Endothelial cell of umbilical vein (primary cell): ENCODE data around the gene REM2. TPM values are rescaled to one million over a fixed set of nuclear protein-coding genes. Genes with fewer than 3 reads are reported as not detected.

ENCODE experiments used
- BruUV-seq: library from RNA; stranded (reverse); fragments of 400-500 nt; replicated peaks from 2 replicates; lab custom pipeline; 2021; lab: Mats Ljungman, UMichigan
- CTCF ChIA-PET: fragments of 300-600, 350-600 bp; sonication (Branson Sonifier 250); formaldehyde crosslinking; loops from one replicate; lab custom pipeline; 2021; ENCODE audit warnings: antibody characterized with exemption, inconsistent platforms; lab: Charles Lee
- POLR2A ChIA-PET: fragments of 300-600, 350-600 bp; sonication (Branson Sonifier 250); formaldehyde crosslinking; loops from one replicate; lab custom pipeline; 2021; ENCODE audit warnings: antibody characterized with exemption, inconsistent platforms; lab: Charles Lee
- DNase-seq: peaks from one replicate; pipeline ENCODE4 v3.0.0-alpha.2; 2011; ENCODE audit warnings: low read depth, low spot score
- FAIRE-seq: peaks from 2 replicates; lab custom pipeline; 2011; peaks lifted over from hg19 to GRCh38; lab: Jason Lieb, UNC
- H2AFZ ChIP-seq: 2 replicates; pipeline ENCODE4 v1.6.0; 2012; ENCODE audit warnings: low read depth, low read length, control low read depth, inconsistent platforms
- H3K27ac ChIP-seq: 2 replicates; pipeline ENCODE4 v1.5.1; 2011; ENCODE audit warnings: low read depth, mild to moderate bottlenecking, control low read depth, low read length, moderate library complexity; ENCODE audit not compliant: insufficient read depth
- H3K27me3 ChIP-seq, 2 experiments: 2 replicates each; pipeline versions ENCODE4 v1.6.0 to v1.6.1; 2011; ENCODE audit warnings: low read length in 2 of 2, mixed read lengths in 1 of 2; ENCODE audit not compliant: control insufficient read depth in 2 of 2, insufficient read depth in 2 of 2
- H3K36me3 ChIP-seq, 2 experiments: 2 replicates in 1 of 2; 3 replicates in 1 of 2; pipeline ENCODE4 v1.5.1; 2011; ENCODE audit warnings: low read length in 2 of 2, mild to moderate bottlenecking in 1 of 2, moderate library complexity in 1 of 2; ENCODE audit not compliant: control insufficient read depth in 2 of 2, insufficient read depth in 2 of 2; ENCODE audit errors: extremely low read depth in 1 of 2
- H3K4me1 ChIP-seq: 3 replicates; pipeline ENCODE4 v1.5.1; 2011; ENCODE audit warnings: mild to moderate bottlenecking, low read length; ENCODE audit not compliant: control insufficient read depth, insufficient read depth; ENCODE audit errors: extremely low read depth
- H3K4me2 ChIP-seq: 2 replicates; pipeline ENCODE4 v1.6.1; 2011; ENCODE audit warnings: low read length, control low read depth, mixed read lengths; ENCODE audit not compliant: insufficient read depth
- H3K4me3 ChIP-seq, 3 experiments: fragments of 200-600 bp in 1 of 3; sonication (generic), shearing (Covaris generic) in 1 of 3; replicated peaks in 1 of 3; 2 replicates each; pipeline ENCODE4 v1.5.1; 2011 to 2016; ENCODE audit warnings: control low read depth in 3 of 3, low read length in 3 of 3, mild to moderate bottlenecking in 2 of 3, inconsistent platforms in 1 of 3, low read depth in 1 of 3, moderate library complexity in 1 of 3; ENCODE audit not compliant: insufficient read depth in 1 of 3
- H3K79me2 ChIP-seq: 2 replicates; pipeline ENCODE4 v1.6.0; 2012; ENCODE audit warnings: low read length, inconsistent platforms; ENCODE audit not compliant: control insufficient read depth, insufficient read depth
- H3K9ac ChIP-seq: replicated peaks from 2 replicates; pipeline ENCODE3; 2011; ENCODE audit warnings: low read length, control low read depth; ENCODE audit not compliant: insufficient read depth; ENCODE audit errors: extremely low read depth
- H3K9me1 ChIP-seq: replicated peaks from 3 replicates; pipeline ENCODE4 v1.6.0; 2011; ENCODE audit warnings: mild to moderate bottlenecking, low read length; ENCODE audit not compliant: control insufficient read depth, insufficient read depth; ENCODE audit errors: extremely low read depth
- H3K9me3 ChIP-seq: replicated peaks from 2 replicates; pipeline ENCODE4 v1.5.1; 2012; ENCODE audit warnings: low read length, inconsistent platforms; ENCODE audit not compliant: control insufficient read depth, insufficient read depth
- H4K20me1 ChIP-seq: replicated peaks from 2 replicates; pipeline ENCODE3; 2011; ENCODE audit warnings: mild to moderate bottlenecking, low read length; ENCODE audit not compliant: control insufficient read depth, insufficient read depth; ENCODE audit errors: extremely low read depth
- EZH2 ChIP-seq: IDR thresholded peaks from 2 replicates; pipeline ENCODE4 v1.6.1; 2012; ENCODE audit warnings: borderline replicate concordance, low read depth, mild to moderate bottlenecking, moderate library complexity, low read length, inconsistent platforms; ENCODE audit not compliant: severe bottlenecking
- FOS ChIP-seq: IDR thresholded peaks from 2 replicates; pipeline ENCODE4 v1.6.1; 2011; ENCODE audit warnings: mild to moderate bottlenecking, low read length, moderate library complexity, borderline replicate concordance; ENCODE audit not compliant: insufficient read depth
- GATA2 ChIP-seq: IDR thresholded peaks from 2 replicates; pipeline ENCODE4 v1.7.0; 2011; ENCODE audit warnings: low read depth, mild to moderate bottlenecking, moderate library complexity, mixed read lengths, low read length; ENCODE audit not compliant: insufficient read length, insufficient read depth
- JUN ChIP-seq: IDR thresholded peaks from 2 replicates; pipeline ENCODE4 v1.6.1; 2011; ENCODE audit warnings: borderline replicate concordance, low read depth; ENCODE audit not compliant: insufficient read length, insufficient read depth
- MYC ChIP-seq: IDR thresholded peaks from one replicate; pipeline ENCODE4 v1.6.1; 2011; ENCODE audit warnings: mild to moderate bottlenecking, low read depth, low read length
- POLR2A ChIP-seq: IDR thresholded peaks from 2 replicates; pipeline ENCODE4 v1.6.1; 2012; ENCODE audit warnings: low read depth, mild to moderate bottlenecking, control low read depth, low read length
- POLR2AphosphoS5 ChIP-seq: IDR thresholded peaks from 2 replicates; pipeline ENCODE4 v1.6.1; 2012; ENCODE audit warnings: low read depth, mild to moderate bottlenecking, control low read depth, low read length, moderate library complexity; ENCODE audit not compliant: insufficient read depth
- dilution Hi-C: fragments of 300-500 bp; cut with MboI; formaldehyde crosslinking; loops from one replicate; pipeline ENCODE4 v1.15.0; 2019; ENCODE audit warnings: low sequenced_read_pairs; ENCODE audit not compliant: extremely low pct_ligation_motif_present
- intact Hi-C: fragments of 100-400 bp; cut with micrococcal nuclease; formaldehyde crosslinking; loops from one replicate; pipeline ENCODE4 v1.10.0; 2022
- polyA plus RNA-seq, 4 experiments: library from polyadenylated mRNA; depleted of rRNA in 3 of 4; stranded (reverse) in 3 of 4; unstranded in 1 of 4; fragments of >200 nt; gene quantifications; 2 replicates each; pipeline versions ENCODE4 v1.2.1 to v1.2.3, GENCODE V29; 2011 to 2012; ENCODE audit warnings: missing spikeins in 1 of 4
- total RNA-seq: library from RNA; stranded (reverse); gene quantifications from 2 replicates; pipeline ENCODE4 v1.2.3, GENCODE V29; 2021
- TF ChIP-seq, protein P1 (sequence below), 2 donors: IDR thresholded peaks; 1 replicate in 1 of 2; 2 replicates in 1 of 2; pipeline ENCODE4 v1.5.1; 2011; ENCODE audit warnings: low read length in 2 of 2, mild to moderate bottlenecking in 2 of 2, moderate library complexity in 2 of 2, control low read depth in 1 of 2, inconsistent platforms in 1 of 2, low read depth in 1 of 2; ENCODE audit not compliant: insufficient read depth in 1 of 2; ENCODE audit errors: extremely low read depth in 1 of 2
- TF ChIP-seq, protein P2 (sequence below): IDR thresholded peaks from 2 replicates; pipeline ENCODE4 v1.6.1; 2011; ENCODE audit not compliant: insufficient read depth, insufficient read length

REM2 gene
- total and polyA plus RNA-seq, 2 donors (not counting 3 experiments of a cell fraction or from before 2014, with no cell fraction given), result 0.33 TPM; not detected in 1

DNA sequence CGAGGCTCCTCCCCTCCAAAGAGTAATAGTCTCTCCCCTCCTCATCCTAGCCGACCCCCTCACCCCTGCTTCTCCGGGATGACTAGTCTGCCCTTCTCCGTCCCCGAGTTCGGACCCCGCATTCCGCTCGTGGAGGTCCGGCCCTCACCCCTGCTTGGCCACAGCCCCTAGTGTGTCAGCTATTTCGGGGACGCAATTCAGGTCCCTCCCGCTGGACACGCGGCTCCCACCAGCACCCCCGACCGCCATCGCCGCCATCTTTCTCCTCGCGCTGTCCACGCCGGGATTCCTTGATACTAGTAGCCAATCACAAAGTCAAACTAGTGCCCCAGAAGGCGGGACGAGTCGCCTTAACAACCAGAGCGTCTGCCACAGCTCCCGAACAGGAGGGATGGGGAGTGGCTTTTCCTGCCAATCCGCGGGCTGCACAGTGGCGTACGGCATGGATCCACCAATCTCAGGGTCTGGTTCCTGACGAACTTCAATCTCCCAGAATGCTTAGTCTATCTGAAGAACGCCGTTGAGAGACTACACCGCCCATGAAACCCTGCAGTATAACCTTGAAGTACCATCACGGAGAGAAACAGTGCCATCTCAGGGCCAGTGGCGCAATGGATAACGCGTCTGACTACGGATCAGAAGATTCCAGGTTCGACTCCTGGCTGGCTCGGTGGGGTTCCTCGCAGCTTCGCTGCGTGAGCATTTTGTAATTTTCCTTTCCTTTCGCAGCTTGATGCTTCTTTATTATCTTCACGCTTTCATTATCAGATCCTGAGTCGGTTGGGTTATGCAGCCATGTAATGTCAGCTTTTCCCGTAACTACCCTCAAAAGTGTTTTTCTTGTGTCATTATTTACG is 46.3 kb downstream of the REM2 start, which contains the start of gene PRMT5:
Gene PRMT5 (minus strand): TSS at position 273 of the 857 bp plus-strand sequence. CDS start 15 bp downstream, at position 258.
- Histone ChIP-seq H3K9ac (peak within 1 kb of the TSS; percentile 83), H3K4me1 (peaks cover 16% of the 10 kb centered on the region), H3K79me2 (peaks cover 16% of the 10 kb centered on the region), H3K4me2 (peak within 1 kb of the TSS; percentile 89), H2AFZ (peak within 1 kb of the TSS; percentile 76), H3K9me1 (no peaks in the 10 kb centered on the region), H4K20me1 (no peaks in the 10 kb centered on the region), H3K27ac (peak within 1 kb of the TSS; percentile 68), H3K9me3 (no peaks in the 10 kb centered on the region), H3K27me3 (no peaks in the 10 kb centered on the region), H3K4me3 (peak within 1 kb of the TSS; percentile 66 to 95 (median 81)), H3K36me3 (peaks cover 6 to 9% of the 10 kb centered on the region in 2 experiments)
- DNase-seq (peak; percentile 100), FAIRE-seq (peak; percentile 100)
- TF ChIP-seq, protein P1, sequence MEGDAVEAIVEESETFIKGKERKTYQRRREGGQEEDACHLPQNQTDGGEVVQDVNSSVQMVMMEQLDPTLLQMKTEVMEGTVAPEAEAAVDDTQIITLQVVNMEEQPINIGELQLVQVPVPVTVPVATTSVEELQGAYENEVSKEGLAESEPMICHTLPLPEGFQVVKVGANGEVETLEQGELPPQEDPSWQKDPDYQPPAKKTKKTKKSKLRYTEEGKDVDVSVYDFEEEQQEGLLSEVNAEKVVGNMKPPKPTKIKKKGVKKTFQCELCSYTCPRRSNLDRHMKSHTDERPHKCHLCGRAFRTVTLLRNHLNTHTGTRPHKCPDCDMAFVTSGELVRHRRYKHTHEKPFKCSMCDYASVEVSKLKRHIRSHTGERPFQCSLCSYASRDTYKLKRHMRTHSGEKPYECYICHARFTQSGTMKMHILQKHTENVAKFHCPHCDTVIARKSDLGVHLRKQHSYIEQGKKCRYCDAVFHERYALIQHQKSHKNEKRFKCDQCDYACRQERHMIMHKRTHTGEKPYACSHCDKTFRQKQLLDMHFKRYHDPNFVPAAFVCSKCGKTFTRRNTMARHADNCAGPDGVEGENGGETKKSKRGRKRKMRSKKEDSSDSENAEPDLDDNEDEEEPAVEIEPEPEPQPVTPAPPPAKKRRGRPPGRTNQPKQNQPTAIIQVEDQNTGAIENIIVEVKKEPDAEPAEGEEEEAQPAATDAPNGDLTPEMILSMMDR (IDR thresholded peaks at IDR 0.05; ENCODE audit: extremely low read depth in 1 of 2, insufficient read depth in 1 of 2, low read depth in 1 of 2, low read length in 2 of 2), result no peak
- TF ChIP-seq, protein P2, sequence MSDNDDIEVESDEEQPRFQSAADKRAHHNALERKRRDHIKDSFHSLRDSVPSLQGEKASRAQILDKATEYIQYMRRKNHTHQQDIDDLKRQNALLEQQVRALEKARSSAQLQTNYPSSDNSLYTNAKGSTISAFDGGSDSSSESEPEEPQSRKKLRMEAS, result no peak
- TF ChIP-seq JUN (no peak), POLR2AphosphoS5 (peak; percentile 59), FOS (no peak), MYC (peak; percentile 69), POLR2A (peak; percentile 64), EZH2 (no peak), GATA2 (peak; percentile 65)
- BruUV-seq, result no TSS peak
- dilution Hi-C loops (no loop called here), intact Hi-C loops (loop anchor here (1.0 to 5.0 kb wide), 4 partner anchors 10 to 341 kb away; partner anchors contain the start of genes CDH24, DAD1 and RBM23)
- ChIA-PET CTCF (interaction anchor here (0.7 to 3.1 kb wide), 24 partner anchors 10 to 369 kb away, joined by 3 to 46 read pairs (median 5); partner anchors contain the start of genes AJUBA, HAUS4 and RBM23), POLR2A (interaction anchor here (0.5 to 1.9 kb wide), 10 partner anchors 10 to 1274 kb away, joined by 3 to 12 read pairs (median 5); partner anchors contain the start of genes AJUBA, HAUS4 and RBM23)
